NCI-H2029 (cell line): ENCODE results near the gene CXCL3.

Source experiments
- DNase-seq: peaks from one replicate; lab custom pipeline; 2025; lab: John Stamatoyannopoulos, UW

The CXCL3 gene

GRCh38 chr4:74055096-74055495 is 16.6 kb upstream of the CXCL3 start:
- DNase-seq, result no peak

- DNase-seq, result no peak
Observed at GRCh38 chr4:74054483-74055047, 16.1 kb upstream of the CXCL3 start.

DNA sequence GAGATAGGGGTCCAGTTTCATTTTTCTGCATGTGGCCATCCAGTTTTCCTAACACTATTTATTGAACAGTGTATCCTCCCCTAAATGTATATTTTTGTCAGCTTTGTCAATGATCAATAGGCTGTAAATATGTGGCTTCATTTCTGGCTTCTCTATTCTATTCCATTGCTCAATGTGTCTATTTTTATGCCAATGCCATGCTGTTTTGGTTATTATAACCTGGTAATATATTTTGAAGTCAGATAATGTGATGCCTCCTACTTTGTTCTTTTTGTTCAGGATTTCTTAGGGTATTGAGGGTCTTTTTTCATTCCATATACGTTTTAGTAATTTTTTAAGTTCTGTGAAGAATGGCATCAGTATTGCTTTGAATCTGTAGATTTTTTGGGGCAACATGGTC is 8.7 kb upstream of the CXCL3 start:
- no peak for DNase-seq

DNA sequence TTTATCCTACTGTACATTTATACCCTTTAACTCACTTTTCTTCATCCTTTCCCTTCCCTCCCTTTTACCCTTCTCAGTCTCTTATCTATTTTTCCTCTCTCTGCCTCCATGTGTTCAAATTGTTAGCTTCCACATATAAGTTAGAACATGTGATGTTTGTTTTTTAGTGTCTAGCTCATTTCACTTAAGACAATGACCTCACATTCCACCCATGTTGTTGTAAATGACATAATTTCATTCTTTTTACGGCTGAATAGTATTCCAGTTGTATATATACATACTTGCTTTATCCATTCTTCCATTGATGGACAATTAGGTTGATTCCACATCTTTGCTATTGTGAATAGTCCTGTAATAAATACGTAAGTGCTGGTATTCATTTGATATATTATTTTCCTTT is 7.3 kb upstream of the CXCL3 start:
- DNase-seq, result no peak

DNA sequence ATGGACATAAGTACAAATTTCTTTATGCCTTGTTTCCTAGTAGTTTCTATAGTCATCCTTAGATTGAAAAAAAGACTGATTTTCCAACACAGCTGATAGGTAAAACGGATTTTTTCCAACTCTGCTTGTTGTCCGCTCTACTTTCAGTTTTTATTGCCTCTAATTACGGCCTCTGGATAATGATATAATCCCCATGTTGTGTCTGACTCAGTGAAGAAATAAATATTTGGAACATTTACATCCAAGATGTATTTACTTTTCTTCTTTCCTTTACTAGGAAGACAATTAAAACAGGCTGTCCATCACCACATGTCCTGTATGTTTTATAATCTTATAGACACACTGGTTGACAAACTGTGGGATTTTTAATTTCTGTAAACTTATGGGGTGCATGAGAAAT is 6.8 kb upstream of the CXCL3 start:
- DNase-seq, result no peak

DNA sequence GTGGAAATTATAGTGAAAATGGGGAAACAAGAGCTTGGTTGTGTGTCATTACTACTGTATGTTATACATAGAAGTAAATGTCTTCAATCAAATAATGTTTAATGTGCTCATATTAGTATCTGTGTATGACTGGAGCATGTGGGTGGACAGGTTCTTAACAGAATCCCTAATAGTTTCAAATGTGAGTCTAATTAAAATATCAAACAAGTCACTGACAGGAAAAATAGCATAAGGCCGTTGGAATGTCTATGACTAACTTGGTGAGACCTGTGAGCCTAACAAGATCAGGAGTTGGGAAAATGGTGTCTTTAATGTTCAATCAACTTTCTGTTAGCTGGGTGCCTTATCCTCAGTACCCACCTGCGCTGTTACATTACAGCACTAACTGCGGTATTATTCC is 6.2 kb upstream of the CXCL3 start:
- no peak for DNase-seq

- peak; percentile 34 for DNase-seq
Observed at GRCh38 chr4:74042681-74043080, 4.2 kb upstream of the CXCL3 start.

GRCh38 chr4:74041418-74041817 is 2.9 kb upstream of the CXCL3 start:
- no peak for DNase-seq

DNA sequence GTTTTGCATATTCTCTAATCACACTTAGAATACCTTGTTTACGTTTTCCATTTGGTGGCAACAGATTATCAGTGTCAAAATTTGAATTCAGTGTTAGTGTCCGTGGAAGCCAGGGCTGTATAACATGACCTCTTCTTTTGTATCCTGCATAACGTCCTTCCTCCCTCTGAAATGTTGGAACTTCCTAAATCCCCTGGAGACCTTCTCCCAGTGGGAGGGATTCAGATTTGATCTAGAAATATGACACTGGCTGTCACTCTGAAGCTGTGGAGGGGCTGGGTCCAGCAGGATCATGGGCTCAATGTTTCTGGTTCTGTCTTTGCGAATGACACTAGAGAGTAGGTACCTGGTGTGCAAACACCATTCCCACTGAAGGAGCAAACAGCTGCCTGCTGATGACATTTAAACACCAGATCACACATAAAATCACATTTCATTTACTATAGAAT is 850 bp upstream of the CXCL3 start:
- DNase-seq, result no peak

- no peak for DNase-seq
Observed at GRCh38 chr4:74038086-74038424, 434 bp downstream of the CXCL3 start.

DNA sequence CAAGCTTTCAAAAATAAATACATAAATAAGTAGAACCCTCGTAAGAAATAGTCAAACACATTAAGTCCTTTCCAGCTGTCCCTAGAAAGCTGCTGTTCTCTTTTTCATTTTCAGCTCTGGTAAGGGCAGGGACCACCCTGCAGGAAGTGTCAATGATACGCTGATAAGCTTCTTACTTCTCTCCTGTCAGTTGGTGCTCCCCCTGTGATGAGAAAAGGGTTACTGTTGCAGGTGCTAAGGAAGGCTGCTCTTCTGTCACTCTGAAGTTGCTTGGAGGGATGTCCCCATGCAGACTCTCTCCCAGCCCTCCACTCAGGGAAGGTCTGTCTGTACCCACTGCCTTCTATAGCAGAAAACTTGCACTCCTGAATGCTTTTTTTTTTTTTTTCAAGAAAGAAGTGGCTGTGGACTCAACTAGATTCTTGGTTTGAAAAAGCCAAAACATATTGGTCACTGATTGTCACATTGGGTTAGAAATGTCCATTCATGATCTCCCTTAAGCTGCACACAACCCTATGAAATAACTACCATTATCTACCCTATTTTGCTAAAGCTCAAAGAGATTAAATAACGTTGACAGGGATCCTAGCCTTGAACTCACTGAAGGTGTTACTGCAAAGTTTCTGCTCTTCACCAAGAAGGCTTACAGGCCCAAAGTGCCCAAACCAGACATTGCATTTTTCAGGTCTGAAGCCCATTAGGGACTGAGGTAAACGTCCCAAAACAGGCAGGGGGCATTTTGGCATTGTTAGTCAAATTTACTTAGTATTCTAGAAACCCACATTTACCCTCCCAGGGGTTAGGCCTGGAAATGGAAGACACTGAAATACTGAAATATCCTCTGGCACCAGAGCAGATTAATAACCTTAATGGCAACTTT is 1.2 kb downstream of the CXCL3 start:
- DNase-seq, result no peak

DNA sequence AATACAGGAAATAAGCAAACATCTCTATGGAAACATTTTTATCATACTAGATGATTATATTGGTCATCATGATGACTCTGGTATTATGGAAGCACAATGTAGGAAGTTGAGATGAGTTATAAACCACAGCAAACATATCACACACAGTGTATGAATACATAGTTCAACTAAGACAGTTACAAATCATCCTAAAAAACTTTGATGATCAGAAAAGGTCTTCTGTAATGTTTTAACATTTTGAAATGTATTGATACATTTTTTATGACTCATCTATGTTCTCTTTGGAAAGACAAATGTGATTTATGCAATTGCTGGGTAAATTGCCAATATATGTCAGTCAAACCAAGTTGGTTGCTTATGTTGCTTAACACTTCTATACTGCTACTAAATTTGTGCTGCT is 4.8 kb downstream of the CXCL3 start:
- DNase-seq, result no peak

- DNase-seq, result peak; percentile 23
Observed at GRCh38 chr4:74032064-74032463, 6.4 kb downstream of the CXCL3 start.

DNA sequence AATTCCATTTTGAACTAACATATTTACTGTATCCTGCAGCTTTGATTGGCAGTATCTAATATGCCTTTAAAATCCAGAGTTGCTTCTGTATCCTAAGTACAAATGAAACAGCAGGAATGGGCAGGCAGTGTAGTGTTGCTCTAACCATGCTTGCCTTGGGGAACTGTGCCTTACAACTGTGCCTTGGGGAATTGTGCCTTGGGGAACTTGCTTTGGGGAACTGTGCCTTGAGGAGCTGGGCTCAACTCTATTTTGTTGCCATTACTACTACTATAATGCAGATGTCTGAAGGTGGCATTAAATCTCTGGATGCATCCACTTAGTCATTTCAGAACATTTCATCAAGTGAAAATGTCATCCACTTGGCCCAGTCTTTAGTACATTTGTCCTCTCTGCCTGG is 6.9 kb downstream of the CXCL3 start:
- no peak for DNase-seq

DNA sequence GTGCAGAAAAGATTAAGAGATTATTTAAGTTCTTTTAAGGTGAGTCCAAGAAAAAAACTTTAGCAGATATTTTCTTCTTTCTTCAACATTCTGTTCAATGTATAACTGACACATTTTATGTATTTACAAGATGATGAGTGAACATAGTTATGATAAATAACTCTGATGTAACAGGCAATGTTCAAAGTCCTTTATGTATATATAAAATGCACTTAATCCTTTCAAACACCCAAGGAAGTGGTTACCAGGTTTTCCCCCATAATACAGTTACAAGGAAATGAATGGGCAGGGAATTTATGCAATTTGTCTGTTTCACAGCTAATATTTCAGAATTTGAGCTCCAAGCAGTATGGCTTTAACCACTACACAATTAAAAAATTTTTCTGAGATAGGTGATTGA is 8.2 kb downstream of the CXCL3 start:
- no peak for DNase-seq

DNA sequence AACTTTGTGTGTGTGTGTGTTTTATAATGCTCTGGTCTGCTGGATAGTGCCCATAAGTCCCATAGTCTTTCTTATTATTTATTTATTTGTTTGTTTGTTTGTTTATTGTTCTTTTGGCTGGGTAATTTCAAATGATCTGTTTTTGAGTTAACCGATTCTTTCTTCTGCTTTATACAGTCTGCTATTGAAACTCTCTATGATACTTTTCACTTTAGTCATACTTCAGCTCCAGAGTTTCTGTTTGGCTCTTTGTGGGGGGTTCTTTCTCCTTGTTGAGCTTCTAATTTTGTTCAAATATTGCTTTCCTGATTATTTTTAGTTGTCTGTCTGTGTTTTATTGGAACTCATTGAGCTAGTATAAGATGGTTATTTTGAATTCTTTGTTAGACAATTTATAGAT is 10.0 kb downstream of the CXCL3 start:
- DNase-seq, result no peak

- DNase-seq, result no peak
Observed at GRCh38 chr4:74023709-74024108, 14.8 kb downstream of the CXCL3 start.

DNA sequence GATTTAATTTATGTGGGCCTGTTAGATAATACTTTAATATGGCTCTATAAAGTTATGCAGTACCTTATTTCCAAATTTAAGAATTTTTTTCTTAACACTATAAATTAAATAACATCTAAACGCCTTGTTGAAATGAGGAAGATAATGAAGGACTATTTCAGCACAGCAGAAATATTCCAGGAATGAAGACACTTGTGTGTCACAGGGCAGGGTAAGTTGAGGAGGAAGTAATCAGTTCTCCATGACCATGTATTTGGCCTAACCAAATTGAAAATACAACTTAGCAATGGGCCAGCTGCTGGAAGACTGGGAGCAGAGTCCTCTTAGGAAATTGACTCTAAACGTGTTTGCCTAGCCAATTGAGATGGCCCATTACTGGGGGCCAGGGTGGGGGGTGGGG is 16.9 kb downstream of the CXCL3 start:
- no peak for DNase-seq

DNA sequence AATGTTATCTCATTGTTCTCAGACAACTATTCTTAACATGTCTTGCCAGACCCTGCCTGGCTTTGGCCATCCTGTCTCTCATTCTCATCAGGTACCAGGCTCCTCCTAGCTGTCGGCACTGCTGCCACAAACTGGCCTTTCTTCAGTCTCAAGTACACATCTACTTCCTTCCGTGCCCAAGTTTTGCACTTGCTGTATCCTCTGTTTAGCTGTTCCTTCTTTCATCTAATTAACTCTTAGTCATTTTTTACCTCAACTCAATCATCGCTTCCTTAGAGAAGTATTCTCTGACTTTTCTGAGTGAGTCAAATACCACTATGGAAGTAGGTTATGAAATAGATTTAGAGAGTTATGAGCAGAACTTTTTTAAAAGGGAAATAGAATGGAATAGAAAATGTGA is 19.7 kb downstream of the CXCL3 start:
- DNase-seq, result no peak

GRCh38 chr4:74018116-74018515 is 20.4 kb downstream of the CXCL3 start:
- DNase-seq, result no peak

GRCh38 chr4:74016068-74016467 is 22.4 kb downstream of the CXCL3 start:
- no peak for DNase-seq

- DNase-seq, result no peak
Observed at GRCh38 chr4:74015126-74015780, 23.2 kb downstream of the CXCL3 start.

DNA sequence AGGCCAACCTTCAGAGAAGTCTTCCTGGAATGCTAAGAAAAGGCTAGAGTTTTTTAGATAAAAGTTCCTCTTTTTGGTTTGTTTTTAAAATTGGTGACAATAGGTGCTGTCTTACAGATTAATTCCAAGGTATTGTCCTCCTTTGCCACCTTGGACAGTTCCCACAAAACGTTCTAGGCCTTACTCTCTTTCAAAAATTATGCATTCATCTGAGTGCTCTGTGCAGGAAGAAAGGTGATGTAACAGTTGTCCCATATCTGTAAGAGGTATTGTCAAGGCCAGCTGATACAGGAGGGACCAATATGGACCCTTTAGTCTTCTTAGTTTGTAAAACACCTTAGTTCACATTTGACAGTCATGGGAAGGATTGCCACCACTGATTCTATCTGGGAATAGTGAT is 24.2 kb downstream of the CXCL3 start:
- DNase-seq, result no peak
